Hepatocyte (in vitro differentiated cells): ENCODE measurements around the gene SLIT1. TPM values are rescaled to one million over a fixed set of nuclear protein-coding genes. Genes with fewer than 3 reads are reported as not detected.

Source experiments
- DNase-seq: peaks from one replicate; pipeline ENCODE4 v3.0.0-alpha.2; 2016; ENCODE audit warnings: low spot score
- H2AFZ ChIP-seq: fragments of 200-600 bp; sonication (generic); 2 replicates; pipeline ENCODE4 v1.6.0; 2016; ENCODE audit warnings: antibody characterized with exemption, mild to moderate bottlenecking
- H3K27ac ChIP-seq: fragments of 200-600 bp; sonication (generic); 2 replicates; pipeline ENCODE4 v1.5.1; 2016; ENCODE audit warnings: mild to moderate bottlenecking
- H3K27me3 ChIP-seq: fragments of 200-600 bp; sonication (generic); 2 replicates; pipeline ENCODE4 v1.6.1; 2016
- H3K36me3 ChIP-seq: fragments of 200-600 bp; sonication (generic); replicated peaks from 2 replicates; pipeline ENCODE4 v1.5.1; 2016; ENCODE audit warnings: low read depth; ENCODE audit not compliant: insufficient read depth
- H3K4me1 ChIP-seq: fragments of 200-600 bp; sonication (generic); 2 replicates; pipeline ENCODE4 v1.5.1; 2016; ENCODE audit warnings: mild to moderate bottlenecking, moderate library complexity; ENCODE audit not compliant: insufficient read depth
- H3K4me2 ChIP-seq: fragments of 200-600 bp; sonication (generic); 2 replicates; pipeline ENCODE4 v1.6.0; 2016
- H3K4me3 ChIP-seq: fragments of 200-600 bp; sonication (generic); 2 replicates; pipeline ENCODE4 v1.5.1; 2016; ENCODE audit warnings: mild to moderate bottlenecking
- H3K79me2 ChIP-seq: fragments of 200-600 bp; sonication (generic); 2 replicates; pipeline ENCODE4 v1.6.0; 2017; ENCODE audit warnings: mild to moderate bottlenecking
- H3K9me2 ChIP-seq: fragments of 200-600 bp; sonication (generic); replicated peaks from 2 replicates; pipeline ENCODE4 v1.6.0; 2017; ENCODE audit warnings: mild to moderate bottlenecking; ENCODE audit not compliant: insufficient read depth
- H3K9me3 ChIP-seq: fragments of 200-600 bp; sonication (generic); 2 replicates; pipeline ENCODE4 v1.5.1; 2016; ENCODE audit warnings: low read depth, mild to moderate bottlenecking
- H4K20me1 ChIP-seq: fragments of 200-600 bp; sonication (generic); 2 replicates; pipeline ENCODE4 v1.6.0; 2016; ENCODE audit warnings: mild to moderate bottlenecking; ENCODE audit not compliant: insufficient read depth, poor library complexity, severe bottlenecking
- CTCF ChIP-seq: fragments of 200-600 bp; sonication (generic); IDR thresholded peaks from 2 replicates; pipeline ENCODE4 v1.5.1; 2016; ENCODE audit warnings: antibody characterized with exemption, mild to moderate bottlenecking; ENCODE audit not compliant: poor library complexity
- EZH2 ChIP-seq: fragments of 200-600 bp; sonication (generic); IDR thresholded peaks from 2 replicates; pipeline ENCODE4 v1.6.1; 2016; ENCODE audit warnings: antibody characterized with exemption, mild to moderate bottlenecking, borderline replicate concordance
- EZH2phosphoT487 ChIP-seq: fragments of 200-600 bp; sonication (generic); IDR thresholded peaks from one replicate; pipeline ENCODE4 v1.6.1; 2018; ENCODE audit warnings: antibody characterized with exemption, mild to moderate bottlenecking, low read depth, moderate library complexity; ENCODE audit not compliant: unreplicated experiment, severe bottlenecking
- WGBS: methylation state at CpG from one replicate; pipeline ENCODE4 v1.1.6; 2016; ENCODE audit warnings: low lambda C conversion rate; ENCODE audit errors: missing lambda C conversion rate; 5-methylcytosine and 5-hydroxymethylcytosine counted together
- polyA plus RNA-seq: library from polyadenylated mRNA; unstranded; fragments of >200 nt; fragmentation: Nextera tagmentation; extraction: Ambion mirVana; gene quantifications from 2 replicates; pipeline ENCODE4 v1.2.1, GENCODE V29; 2016
- total RNA-seq: library from RNA; depleted of rRNA; stranded (reverse); fragments of >200 nt; gene quantifications from 2 replicates; pipeline ENCODE4 v1.2.3, GENCODE V29; 2014

SLIT1 gene
- total and polyA plus RNA-seq, 2 experiments from 2014 or later = 0.47 to 0.65 TPM

GRCh38 chr10:97043563-97043855 lies 142.2 kb downstream of the SLIT1 start:
- no peaks in the 10 kb centered on the region for H3K79me2 ChIP-seq
- H3K4me2 ChIP-seq = no peak overlapping the region
- H3K9me2 ChIP-seq = no peaks in the 10 kb centered on the region
- DNase-seq = no peak
- no peak overlapping the region for H2AFZ ChIP-seq
- no peaks in the 10 kb centered on the region for H4K20me1 ChIP-seq
- WGBS = 90% methylated on average over 4 of the region's 14 CpGs
- no peak overlapping the region for H3K27ac ChIP-seq
- H3K4me3 ChIP-seq = no peak overlapping the region
- TF ChIP-seq EZH2phosphoT487 = no peak
- TF ChIP-seq EZH2 = no peak
- TF ChIP-seq CTCF = no peak
- no peaks in the 10 kb centered on the region for H3K9me3 ChIP-seq
- no peaks in the 10 kb centered on the region for H3K4me1 ChIP-seq
- no peaks in the 10 kb centered on the region for H3K27me3 ChIP-seq
- no peaks in the 10 kb centered on the region for H3K36me3 ChIP-seq

GRCh38 chr10:97042716-97043562 lies 142.8 kb downstream of the SLIT1 start:
- no peaks in the 10 kb centered on the region for H3K79me2 ChIP-seq
- no peak for TF ChIP-seq EZH2
- no peak for TF ChIP-seq CTCF
- no peak for TF ChIP-seq EZH2phosphoT487
- no peaks in the 10 kb centered on the region for H3K9me2 ChIP-seq
- no peak overlapping the region for H2AFZ ChIP-seq
- H3K4me3 ChIP-seq = no peak overlapping the region
- no peaks in the 10 kb centered on the region for H3K9me3 ChIP-seq
- H3K36me3 ChIP-seq = no peaks in the 10 kb centered on the region
- WGBS = 92% methylated on average over 37 of the region's 38 CpGs
- H3K27me3 ChIP-seq = no peaks in the 10 kb centered on the region
- no peak overlapping the region for H3K4me2 ChIP-seq
- no peaks in the 10 kb centered on the region for H4K20me1 ChIP-seq
- DNase-seq = no peak
- no peak overlapping the region for H3K27ac ChIP-seq
- no peaks in the 10 kb centered on the region for H3K4me1 ChIP-seq

GRCh38 chr10:97042081-97042480 lies 143.7 kb downstream of the SLIT1 start:
- DNase-seq = no peak
- TF ChIP-seq EZH2 (no peak), CTCF (no peak)
- Histone ChIP-seq H3K79me2 (no peaks in the 10 kb centered on the region), H3K36me3 (no peaks in the 10 kb centered on the region), H2AFZ (no peak overlapping the region), H3K9me2 (no peaks in the 10 kb centered on the region), H3K27ac (no peak overlapping the region), H3K4me2 (no peak overlapping the region), H3K4me1 (peaks cover 4% of the 10 kb centered on the region), H3K9me3 (no peaks in the 10 kb centered on the region), H3K27me3 (no peaks in the 10 kb centered on the region), H3K4me3 (no peak overlapping the region), H4K20me1 (no peaks in the 10 kb centered on the region)
- WGBS = 90% methylated on average over 5 of the region's 5 CpGs

- H3K36me3 ChIP-seq = no peaks in the 10 kb centered on the region
- no peaks in the 10 kb centered on the region for H3K9me3 ChIP-seq
- no peaks in the 10 kb centered on the region for H3K9me2 ChIP-seq
- no peak for TF ChIP-seq EZH2
- H2AFZ ChIP-seq = no peak overlapping the region
- 86% methylated on average over 8 of the region's 8 CpGs for WGBS
- no peaks in the 10 kb centered on the region for H3K79me2 ChIP-seq
- no peaks in the 10 kb centered on the region for H3K27me3 ChIP-seq
- H3K4me2 ChIP-seq = no peak overlapping the region
- H4K20me1 ChIP-seq = no peaks in the 10 kb centered on the region
- DNase-seq = no peak
- peaks cover 4% of the 10 kb centered on the region for H3K4me1 ChIP-seq
- no peak overlapping the region for H3K27ac ChIP-seq
- H3K4me3 ChIP-seq = no peak overlapping the region
These were observed 145.1 kb downstream of the SLIT1 start for GRCh38 chr10:97040706-97041105.
